Gastrocnemius medialis (tissue), 4 donors: ENCODE results near the gene FBXO7.

ENCODE experiments used
- CTCF ChIP-seq, 5 experiments: fragments of 450-650 bp in 3 of 5; fragments of 200-600 bp in 2 of 5; sonication (generic) in 2 of 5; IDR thresholded peaks in 4 of 5; conservative IDR thresholded peaks in 1 of 5; 1 replicate in 4 of 5; 2 replicates in 1 of 5; pipeline ENCODE4 v1.5.1; 2016 to 2019; ENCODE audit warnings: antibody characterized with exemption in 5 of 5, mild to moderate bottlenecking in 3 of 5, moderate library complexity in 3 of 5
- POLR2A ChIP-seq, 2 donors: fragments of 450-650 bp; IDR thresholded peaks; one replicate each; pipeline ENCODE4 v1.6.1; 2017; ENCODE audit warnings: antibody characterized with exemption in 2 of 2, mild to moderate bottlenecking in 2 of 2, moderate library complexity in 2 of 2

- no peak for TF ChIP-seq CTCF (IDR thresholded peaks at IDR 0.05 in 4 of 5, conservative IDR thresholded peaks at IDR 0.05 in 1 of 5)
- no peak for TF ChIP-seq POLR2A (IDR thresholded peaks at IDR 0.05)
Observed at GRCh38 chr22:32517488-32517887, 42.9 kb downstream of the FBXO7 start.
